DND-41 (cell line): ENCODE results near the gene CBX1.

ENCODE experiments used
- EZH2 ChIP-seq: IDR thresholded peaks from 3 replicates; pipeline ENCODE4 v1.6.1; 2012; ENCODE audit warnings: borderline replicate concordance, low read depth, mild to moderate bottlenecking, moderate library complexity, low read length, inconsistent platforms; ENCODE audit not compliant: severe bottlenecking
- TF ChIP-seq, protein P1 (sequence below): IDR thresholded peaks from 2 replicates; pipeline ENCODE4 v1.5.1; 2012; ENCODE audit warnings: borderline replicate concordance, low read length, moderate library complexity, mild to moderate bottlenecking; ENCODE audit not compliant: poor library complexity, severe bottlenecking; ENCODE audit errors: extremely low read depth

DNA sequence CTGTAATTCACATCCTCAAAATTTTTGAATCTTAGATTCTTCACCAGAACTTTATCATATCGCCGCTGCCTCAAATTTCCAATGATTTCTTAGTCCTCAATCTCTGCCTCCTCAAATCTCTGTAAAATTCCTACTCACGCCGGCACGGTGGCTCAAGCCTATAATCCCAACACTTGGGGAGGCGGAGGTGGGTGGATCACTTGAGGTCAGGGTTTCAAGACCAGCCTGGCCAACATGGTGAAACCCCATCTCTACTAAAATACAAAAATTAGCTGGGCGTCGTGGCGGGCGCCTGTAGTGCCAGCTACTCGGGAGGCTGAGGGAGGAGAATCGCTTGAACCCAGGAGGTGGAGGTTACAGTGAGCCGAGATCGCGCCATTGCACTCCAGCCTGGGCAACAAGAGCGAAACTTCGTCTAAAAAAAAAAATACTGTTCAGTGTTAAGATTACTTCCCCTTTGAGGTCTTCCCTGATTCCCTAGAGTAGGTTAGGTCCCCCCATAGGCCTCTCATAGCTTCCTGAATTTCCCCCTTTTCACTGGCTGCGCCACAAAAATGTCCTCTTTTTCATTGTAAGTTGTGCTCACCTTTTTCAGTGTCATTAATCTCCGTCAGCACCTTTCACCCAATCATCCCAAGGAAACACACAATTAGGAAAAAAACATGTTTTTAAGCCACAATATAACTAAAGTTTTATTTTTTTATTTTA is 919 bp upstream of the CBX1 start:
- no peak for TF ChIP-seq EZH2
- TF ChIP-seq, protein P1, sequence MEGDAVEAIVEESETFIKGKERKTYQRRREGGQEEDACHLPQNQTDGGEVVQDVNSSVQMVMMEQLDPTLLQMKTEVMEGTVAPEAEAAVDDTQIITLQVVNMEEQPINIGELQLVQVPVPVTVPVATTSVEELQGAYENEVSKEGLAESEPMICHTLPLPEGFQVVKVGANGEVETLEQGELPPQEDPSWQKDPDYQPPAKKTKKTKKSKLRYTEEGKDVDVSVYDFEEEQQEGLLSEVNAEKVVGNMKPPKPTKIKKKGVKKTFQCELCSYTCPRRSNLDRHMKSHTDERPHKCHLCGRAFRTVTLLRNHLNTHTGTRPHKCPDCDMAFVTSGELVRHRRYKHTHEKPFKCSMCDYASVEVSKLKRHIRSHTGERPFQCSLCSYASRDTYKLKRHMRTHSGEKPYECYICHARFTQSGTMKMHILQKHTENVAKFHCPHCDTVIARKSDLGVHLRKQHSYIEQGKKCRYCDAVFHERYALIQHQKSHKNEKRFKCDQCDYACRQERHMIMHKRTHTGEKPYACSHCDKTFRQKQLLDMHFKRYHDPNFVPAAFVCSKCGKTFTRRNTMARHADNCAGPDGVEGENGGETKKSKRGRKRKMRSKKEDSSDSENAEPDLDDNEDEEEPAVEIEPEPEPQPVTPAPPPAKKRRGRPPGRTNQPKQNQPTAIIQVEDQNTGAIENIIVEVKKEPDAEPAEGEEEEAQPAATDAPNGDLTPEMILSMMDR = no peak
